ENCODE data around the gene UGT1A4. TPM values are rescaled to one million over a fixed set of nuclear protein-coding genes. Genes with fewer than 3 reads are reported as not detected.

Gene UGT1A4
- polyA plus RNA-seq, 1 experiment: not detected

GRCh38 chr2:233821196-233821595 is 102.7 kb downstream of the UGT1A4 start:
- Histone ChIP-seq H3K27me3 (ENCODE audit: control insufficient read depth, insufficient read depth, low read length) (no peaks in the 10 kb centered on the region), H3K36me3 (ENCODE audit: control insufficient read depth, insufficient read depth, low read length) (no peaks in the 10 kb centered on the region), H3K4me3 (ENCODE audit: low read depth, low read length) (no peak overlapping the region)
- no peak for TF ChIP-seq CTCF (IDR thresholded peaks at IDR 0.05; ENCODE audit: insufficient read depth, low read depth, low read length)
- CTCF ChIA-PET: no interaction called here
- POLR2A ChIA-PET: no interaction called here
- no peak for DNase-seq (ENCODE audit: low read depth)

GRCh38 chr2:233821709-233822100 is 103.2 kb downstream of the UGT1A4 start:
- POLR2A ChIA-PET: no interaction called here
- H3K36me3 ChIP-seq (ENCODE audit: control insufficient read depth, insufficient read depth, low read length): no peaks in the 10 kb centered on the region
- H3K4me3 ChIP-seq (ENCODE audit: low read depth, low read length): no peak overlapping the region
- TF ChIP-seq CTCF (IDR thresholded peaks at IDR 0.05; ENCODE audit: insufficient read depth, low read depth, low read length): no peak
- CTCF ChIA-PET: interaction anchor here (0.8 kb wide), 1 partner anchor 19 kb away, joined by 3 read pairs; no protein-coding TSS in a partner anchor
- no peaks in the 10 kb centered on the region for H3K27me3 ChIP-seq (ENCODE audit: control insufficient read depth, insufficient read depth, low read length)
- DNase-seq (ENCODE audit: low read depth): no peak

GRCh38 chr2:233822101-233822771 is 103.7 kb downstream of the UGT1A4 start:
- TF ChIP-seq CTCF (IDR thresholded peaks at IDR 0.05; ENCODE audit: insufficient read depth, low read depth, low read length): no peak
- ChIA-PET CTCF (interaction anchor here (0.8 kb wide), 1 partner anchor 18 kb away, joined by 3 read pairs; no protein-coding TSS in a partner anchor), POLR2A (no interaction called here)
- no peak for DNase-seq (ENCODE audit: low read depth)
- no peaks in the 10 kb centered on the region for H3K27me3 ChIP-seq (ENCODE audit: control insufficient read depth, insufficient read depth, low read length)
- H3K36me3 ChIP-seq (ENCODE audit: control insufficient read depth, insufficient read depth, low read length): no peaks in the 10 kb centered on the region
- H3K4me3 ChIP-seq (ENCODE audit: low read depth, low read length): no peak overlapping the region

Other genes with a start within 250 kb of the UGT1A4 start
- 29.1 and 48.9 TPM in 2 replicates for gene USP40, start 152.0 kb upstream of the UGT1A4 start, polyA plus RNA-seq (2011; rRNA removed)
- not detected in 2 replicates for gene UGT1A8, start 101.1 kb upstream of the UGT1A4 start, polyA plus RNA-seq (2011; rRNA removed)
- gene UGT1A10, start 82.3 kb upstream of the UGT1A4 start, polyA plus RNA-seq (2011; rRNA removed): not detected in 2 replicates
- gene UGT1A9, start 46.8 kb upstream of the UGT1A4 start, polyA plus RNA-seq (2011; rRNA removed): not detected in 2 replicates
- gene UGT1A7, start 36.8 kb upstream of the UGT1A4 start, polyA plus RNA-seq (2011; rRNA removed): not detected in 2 replicates
- gene UGT1A6, start 25.8 kb upstream of the UGT1A4 start, polyA plus RNA-seq (2011; rRNA removed): 0.11 TPM in 1 of 2 replicates, not detected in the other
- gene UGT1A5, start 5.8 kb upstream of the UGT1A4 start, polyA plus RNA-seq (2011; rRNA removed): not detected in 2 replicates
- gene UGT1A3, start 10.3 kb downstream of the UGT1A4 start, polyA plus RNA-seq (2011; rRNA removed): not detected in 2 replicates
- gene UGT1A1, start 41.5 kb downstream of the UGT1A4 start, polyA plus RNA-seq (2011; rRNA removed): not detected in 2 replicates
- not detected in 2 replicates for gene MROH2A, start 59.6 kb downstream of the UGT1A4 start, polyA plus RNA-seq (2011; rRNA removed)
- gene HJURP, start 135.8 kb downstream of the UGT1A4 start, polyA plus RNA-seq (2011; rRNA removed): 30.5 and 46.2 TPM in 2 replicates
- gene TRPM8, start 198.6 kb downstream of the UGT1A4 start, polyA plus RNA-seq (2011; rRNA removed): not detected in 2 replicates